Uterus (tissue), 4 donors: ENCODE data around the gene PNCK. TPM values are rescaled to one million over a fixed set of nuclear protein-coding genes. Genes with fewer than 3 reads are reported as not detected.
A peak's percentile ranks its signal among the peaks of the same experiment; 100 is the strongest.

Experiments
- DNase-seq, 2 donors: peaks; one replicate each; pipeline ENCODE4 v3.0.0-alpha.2; 2019 to 2020
- H3K27ac ChIP-seq, 2 donors: fragments of 200-600 bp; sonication (generic); 1 replicate in 1 of 2; 2 replicates in 1 of 2; pipeline ENCODE4 v1.5.1; 2016 to 2018
- H3K27me3 ChIP-seq, 2 donors: fragments of 200-600 bp; sonication (generic); one replicate each; pipeline ENCODE4 v1.5.1; 2018 to 2019; ENCODE audit warnings: control low read depth in 1 of 2
- H3K36me3 ChIP-seq, 2 donors: fragments of 200-600 bp; sonication (generic); one replicate each; pipeline ENCODE4 v1.5.1; 2019; ENCODE audit warnings: control low read depth in 1 of 2
- H3K4me1 ChIP-seq, 2 donors: fragments of 200-600 bp; sonication (generic); one replicate each; pipeline ENCODE4 v1.5.1; 2018 to 2019; ENCODE audit warnings: control low read depth in 1 of 2
- H3K4me3 ChIP-seq, 2 donors: fragments of 200-600 bp; sonication (generic); 1 replicate in 1 of 2; 2 replicates in 1 of 2; pipeline ENCODE4 v1.5.1; 2018 to 2019; ENCODE audit warnings: mild to moderate bottlenecking in 1 of 2
- H3K9me3 ChIP-seq, 2 donors: fragments of 200-600 bp; sonication (generic); one replicate each; pipeline ENCODE4 v1.5.1; 2019; ENCODE audit warnings: control low read depth in 1 of 2
- CTCF ChIP-seq, 4 experiments: fragments of 200-600 bp in 2 of 4; fragments of 450-650 bp in 2 of 4; sonication (generic) in 2 of 4; IDR thresholded peaks; one replicate each; pipeline ENCODE4 v1.5.1; 2016 to 2019; ENCODE audit warnings: antibody characterized with exemption in 4 of 4, mild to moderate bottlenecking in 2 of 4, moderate library complexity in 1 of 4
- POLR2A ChIP-seq, 2 donors: fragments of 450-650 bp; IDR thresholded peaks; one replicate each; pipeline ENCODE4 v1.6.1; 2016; ENCODE audit warnings: antibody characterized with exemption in 2 of 2, mild to moderate bottlenecking in 1 of 2, moderate library complexity in 1 of 2
- intact Hi-C: fragments of 100-400 bp; cut with DNase I; formaldehyde crosslinking; loops from one replicate; pipeline ENCODE4 v1.15.1; 2023; ENCODE audit warnings: low total_unique reads
- total RNA-seq, 4 donors: library from RNA; depleted of rRNA in 3 of 4; stranded (reverse); fragments of >200 nt in 3 of 4; gene quantifications; one replicate each; pipeline versions ENCODE4 v1.1.0 to v1.2.4, GENCODE V29; 2014 to 2023
- donor health status: DM: yes; HTN: yes; CAD: no.

PNCK gene
- total RNA-seq, 4 donors from 2014 or later: 1.8 to 8.5 (median 5.9) TPM; not detected in 1

- Histone ChIP-seq H3K27me3 (peaks cover 0 to 20% of the 10 kb centered on the region in 2 donors), H3K4me3 (no peak overlapping the region), H3K9me3 (no peaks in the 10 kb centered on the region), H3K36me3 (no peaks in the 10 kb centered on the region), H3K27ac (no peak overlapping the region), H3K4me1 (peaks cover 0 to 4% of the 10 kb centered on the region in 2 donors)
- intact Hi-C loops: no loop called here
- no peak for TF ChIP-seq CTCF (IDR thresholded peaks at IDR 0.05)
- TF ChIP-seq POLR2A (IDR thresholded peaks at IDR 0.05): no peak
- peak in 1 of 2 donors; percentile 9 for DNase-seq
Measured at GRCh38 chrX:153642655-153643430, 30.8 kb downstream of the PNCK start.

DNA sequence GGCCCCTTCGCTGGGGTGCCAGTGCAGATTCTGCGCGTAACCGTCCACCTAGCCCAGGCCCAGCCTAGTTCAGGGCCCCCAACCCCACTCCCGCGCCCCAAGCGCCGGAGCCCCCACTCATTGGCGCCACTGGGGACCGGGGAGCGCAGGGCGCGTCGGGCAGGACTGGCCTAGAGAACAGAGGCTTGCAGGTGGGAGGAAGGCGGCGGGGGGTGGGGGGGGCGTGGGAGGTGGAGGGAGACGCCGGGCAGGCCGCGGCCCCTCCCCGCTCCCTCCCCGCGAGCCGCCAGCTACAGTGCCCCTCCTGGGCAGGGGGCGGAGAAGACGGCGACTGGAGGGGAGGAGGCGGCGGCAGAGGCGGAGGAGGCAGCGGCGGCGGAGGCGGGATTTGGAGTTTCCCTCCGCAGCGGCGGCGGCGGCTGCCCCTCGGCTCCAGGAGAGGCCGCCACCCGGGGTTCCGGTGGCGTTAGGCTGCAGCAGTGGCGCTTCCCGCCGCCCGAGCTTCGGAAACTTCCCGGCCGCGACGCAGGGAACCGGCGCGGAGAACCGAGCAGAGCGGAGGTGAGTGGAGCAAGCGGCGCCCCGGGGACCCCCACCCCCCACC lies 31.5 kb downstream of the PNCK start:
- Histone ChIP-seq H3K4me3 (no peak overlapping the region), H3K27me3 (peaks cover 0 to 15% of the 10 kb centered on the region in 2 donors), H3K4me1 (no peaks in the 10 kb centered on the region), H3K27ac (no peak overlapping the region), H3K36me3 (no peaks in the 10 kb centered on the region), H3K9me3 (no peaks in the 10 kb centered on the region)
- no peak for DNase-seq
- intact Hi-C loops: no loop called here
- no peak for TF ChIP-seq CTCF (IDR thresholded peaks at IDR 0.05)
- no peak for TF ChIP-seq POLR2A (IDR thresholded peaks at IDR 0.05)

GRCh38 chrX:153641627-153642026 lies 32.0 kb downstream of the PNCK start:
- Histone ChIP-seq H3K27ac (no peak overlapping the region), H3K9me3 (no peaks in the 10 kb centered on the region), H3K36me3 (no peaks in the 10 kb centered on the region), H3K4me3 (no peak overlapping the region), H3K27me3 (peaks cover 0 to 15% of the 10 kb centered on the region in 2 donors), H3K4me1 (no peaks in the 10 kb centered on the region)
- DNase-seq: no peak
- intact Hi-C loops: no loop called here
- TF ChIP-seq POLR2A (IDR thresholded peaks at IDR 0.05) (no peak), CTCF (IDR thresholded peaks at IDR 0.05) (no peak)

- no peak overlapping the region for H3K4me3 ChIP-seq
- H3K27me3 ChIP-seq: peaks cover 0 to 15% of the 10 kb centered on the region in 2 donors
- DNase-seq: no peak
- no peaks in the 10 kb centered on the region for H3K36me3 ChIP-seq
- no peak overlapping the region for H3K27ac ChIP-seq
- TF ChIP-seq CTCF (IDR thresholded peaks at IDR 0.05) (no peak), POLR2A (IDR thresholded peaks at IDR 0.05) (no peak)
- intact Hi-C loops: no loop called here
- no peaks in the 10 kb centered on the region for H3K9me3 ChIP-seq
- no peaks in the 10 kb centered on the region for H3K4me1 ChIP-seq
Measured at GRCh38 chrX:153640736-153641575, 32.7 kb downstream of the PNCK start.
